Activated CD4-positive, CD25-positive, alpha-beta regulatory T cell treated with anti-CD3 and anti-CD28 coated beads, Interleukin-2, amount 50 U/mL, for 24 hours (primary cell): ENCODE results near the gene PRKCD.
A peak's percentile ranks its signal among the peaks of the same experiment; 100 is the strongest.

Experiments
- ATAC-seq, 2 donors: fragments of 150-1000 bp; cut with Tn5 transposase; one replicate each; pipeline ENCODE4 v1.10.0; 2021; ENCODE audit warnings: mild to moderate bottlenecking in 1 of 2, moderate library complexity in 1 of 2

The PRKCD gene

GRCh38 chr3:53193466-53194209, 32.6 kb downstream of the PRKCD start:
- ATAC-seq = no peak

GRCh38 chr3:53194210-53195065, 33.4 kb downstream of the PRKCD start:
- ATAC-seq = no peak

DNA sequence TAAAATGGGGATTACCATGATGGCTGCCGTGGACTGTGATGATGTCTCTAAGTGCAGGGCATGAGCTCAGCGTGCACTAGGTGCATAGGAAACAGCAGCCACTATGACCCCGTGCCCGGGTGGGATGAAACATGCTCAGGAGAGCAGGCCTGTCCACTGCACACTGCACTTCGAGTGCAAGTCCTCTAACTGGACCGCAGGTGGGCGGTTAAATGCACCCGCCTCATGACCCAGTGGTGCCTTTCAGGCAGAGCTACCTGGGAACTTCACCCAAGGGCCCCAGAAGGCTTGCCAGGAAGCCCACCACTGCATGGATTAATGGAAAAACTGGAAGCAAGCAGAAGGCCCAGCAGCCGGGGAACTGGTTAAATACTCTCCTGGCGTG, 34.0 kb downstream of the PRKCD start:
- ATAC-seq = no peak

DNA sequence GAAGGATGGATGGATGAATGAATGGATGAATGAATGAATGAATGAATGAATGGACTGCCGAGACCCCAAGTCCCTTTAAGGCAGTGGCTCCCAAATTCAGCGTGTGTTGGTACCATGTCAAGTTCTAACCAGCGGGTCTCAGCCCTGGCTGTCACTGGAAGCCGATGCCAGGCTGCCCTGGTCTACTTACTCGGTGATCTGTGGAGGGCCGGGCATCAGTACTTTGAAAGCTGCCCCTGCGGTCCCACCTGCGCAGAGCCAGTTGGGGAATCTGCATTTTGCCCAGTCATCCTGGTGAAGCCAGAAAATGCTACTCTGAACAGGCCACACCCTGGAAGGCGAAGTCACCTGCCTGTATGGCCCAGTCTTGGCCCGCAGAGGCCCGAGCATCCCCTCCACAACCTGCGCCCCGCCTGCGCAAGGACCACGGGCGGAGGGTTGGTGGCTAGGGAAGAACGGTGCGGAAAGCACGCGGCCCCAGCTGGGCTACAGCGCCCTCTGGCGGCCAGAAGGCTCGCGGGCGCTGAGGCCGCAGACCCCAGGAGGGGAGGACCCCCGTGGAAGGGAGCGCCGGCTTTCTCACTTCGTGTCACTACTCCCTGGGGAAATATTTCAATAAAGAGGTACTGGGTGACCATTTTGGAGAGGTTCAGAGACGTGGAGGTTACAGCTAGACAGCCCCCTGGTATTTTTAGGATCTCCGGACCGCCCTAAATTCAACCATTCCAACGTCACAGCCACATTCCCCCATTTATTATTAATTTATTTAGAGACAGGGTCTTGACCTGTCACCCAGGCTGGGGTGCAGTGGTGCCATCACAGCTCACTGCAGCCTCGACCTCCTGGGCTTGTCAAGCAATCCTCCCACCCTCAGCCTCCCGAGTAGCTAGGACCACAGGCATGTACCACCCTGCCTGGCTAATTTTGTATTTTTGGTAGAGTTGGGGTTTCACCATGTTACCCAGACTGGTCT, 34.9 kb downstream of the PRKCD start:
- peak; percentile 69 to 74 for ATAC-seq

GRCh38 chr3:53196575-53197407, 35.8 kb downstream of the PRKCD start:
- peak; percentile 30 to 46 for ATAC-seq

- no peak for ATAC-seq
Observed at GRCh38 chr3:53198256-53198977, 37.4 kb downstream of the PRKCD start.

- ATAC-seq = no peak
Observed at GRCh38 chr3:53198996-53199395, 38.0 kb downstream of the PRKCD start.

DNA sequence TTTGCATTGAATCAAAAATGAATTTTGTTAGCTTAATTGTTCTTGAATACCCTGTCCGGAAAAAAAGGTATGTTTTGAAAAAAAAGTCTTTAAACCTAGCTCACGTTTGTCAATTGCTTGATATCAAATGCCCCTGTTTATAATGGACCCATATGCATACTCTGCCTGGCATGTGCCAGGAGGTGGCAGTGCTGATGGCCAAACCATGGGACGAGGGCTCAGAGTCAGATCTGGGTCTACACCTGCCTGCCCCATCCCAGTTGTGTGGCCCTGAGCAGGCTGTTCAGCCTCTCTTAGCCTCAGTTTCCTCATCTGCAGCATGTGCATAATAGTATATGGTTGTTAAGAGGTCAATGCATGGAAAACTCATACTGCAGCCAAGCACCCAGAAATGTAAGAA, 38.8 kb downstream of the PRKCD start:
- ATAC-seq = no peak

DNA sequence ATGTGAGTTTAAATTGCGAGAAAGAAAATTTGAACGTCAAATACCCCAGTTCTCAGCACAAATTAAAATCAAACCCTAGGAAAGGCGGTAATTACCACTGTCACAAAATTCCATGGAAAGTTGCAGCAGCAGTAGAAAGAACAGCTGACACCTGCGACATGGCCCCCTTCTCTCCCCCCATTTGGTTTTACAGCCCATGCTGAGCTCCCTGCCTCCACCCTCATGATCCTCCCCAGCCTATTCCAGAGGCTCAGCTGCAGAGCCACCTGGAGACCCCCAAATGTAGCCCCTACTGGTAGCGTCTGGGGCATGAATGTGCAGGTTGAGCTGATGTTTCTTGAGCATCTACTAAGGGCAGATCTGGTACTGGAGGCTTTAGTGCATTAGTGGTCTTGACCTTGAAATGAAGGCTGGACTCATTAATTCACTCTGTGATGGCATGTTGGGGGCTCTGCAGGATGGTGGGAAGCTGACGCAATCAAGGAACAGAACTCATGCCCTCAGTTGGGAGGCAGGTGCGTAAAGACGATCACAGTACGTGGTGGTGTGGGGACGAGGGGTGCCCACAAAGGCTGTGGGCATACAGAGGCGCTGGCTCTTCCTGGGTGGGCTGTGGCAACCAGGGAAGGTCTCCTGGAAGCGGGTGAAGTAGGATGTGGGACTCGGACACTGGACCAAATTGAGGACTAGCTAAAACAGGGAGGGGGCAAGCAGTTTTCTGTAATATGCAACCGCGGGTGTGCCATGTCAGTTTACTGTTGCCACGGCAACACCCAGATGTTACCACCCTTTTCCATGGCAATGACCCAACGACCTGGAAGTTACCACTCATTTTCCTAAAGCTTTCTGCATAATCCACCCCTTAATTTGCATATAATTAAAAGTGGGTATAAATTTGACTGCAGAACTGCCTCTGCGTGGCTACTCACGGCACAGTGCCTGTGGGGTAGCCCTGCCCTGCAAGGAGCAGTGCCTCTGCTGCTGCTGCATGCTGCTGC, 39.8 kb downstream of the PRKCD start:
- ATAC-seq = no peak

- no peak for ATAC-seq
Observed at GRCh38 chr3:53202331-53203015, 41.5 kb downstream of the PRKCD start.

GRCh38 chr3:53211706-53212702, 51.0 kb downstream of the PRKCD start:
- ATAC-seq = no peak

GRCh38 chr3:53213276-53213675, 52.3 kb downstream of the PRKCD start:
- no peak for ATAC-seq

- no peak for ATAC-seq
Observed at GRCh38 chr3:53215816-53216215, 54.8 kb downstream of the PRKCD start.

DNA sequence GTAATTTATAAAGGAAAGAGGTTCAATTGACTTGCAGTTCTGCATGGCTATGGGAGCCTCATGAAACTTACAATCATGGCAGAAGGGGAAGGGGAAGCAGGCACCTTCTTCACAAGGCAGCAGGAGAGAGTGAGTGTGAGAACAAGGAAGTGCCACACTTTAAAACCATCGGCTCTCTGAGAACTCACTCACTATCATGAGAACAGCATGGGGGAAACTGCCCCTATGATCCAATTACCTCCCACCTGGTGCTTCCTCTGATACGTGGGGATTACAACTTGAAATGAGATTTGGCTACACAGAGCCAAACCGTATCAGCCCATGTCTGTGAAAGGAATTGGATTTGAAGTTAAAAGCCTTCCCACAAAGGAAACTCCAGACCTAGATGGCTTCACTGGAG, 55.7 kb downstream of the PRKCD start:
- no peak for ATAC-seq

DNA sequence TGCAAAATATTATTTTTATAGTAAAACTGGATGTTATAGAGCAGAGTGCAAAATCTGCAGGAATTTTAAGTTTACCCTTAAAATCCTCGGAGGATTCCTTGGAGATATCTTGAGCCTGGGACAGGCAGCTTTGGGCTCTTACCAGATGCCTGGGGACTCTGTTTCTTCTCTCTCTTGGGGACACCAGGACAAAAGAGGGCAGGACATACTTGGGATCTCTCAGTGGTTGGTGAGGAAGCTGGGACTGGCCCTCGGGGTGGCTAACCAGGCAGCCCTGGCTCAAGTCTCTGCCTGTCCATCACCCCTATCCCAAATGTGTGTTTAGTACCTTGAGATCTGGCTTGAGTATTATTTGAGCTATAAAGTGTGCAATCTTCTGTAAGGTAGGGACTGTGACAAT, 56.2 kb downstream of the PRKCD start:
- ATAC-seq = no peak

- no peak for ATAC-seq
Observed at GRCh38 chr3:53218131-53218530, 57.1 kb downstream of the PRKCD start.

DNA sequence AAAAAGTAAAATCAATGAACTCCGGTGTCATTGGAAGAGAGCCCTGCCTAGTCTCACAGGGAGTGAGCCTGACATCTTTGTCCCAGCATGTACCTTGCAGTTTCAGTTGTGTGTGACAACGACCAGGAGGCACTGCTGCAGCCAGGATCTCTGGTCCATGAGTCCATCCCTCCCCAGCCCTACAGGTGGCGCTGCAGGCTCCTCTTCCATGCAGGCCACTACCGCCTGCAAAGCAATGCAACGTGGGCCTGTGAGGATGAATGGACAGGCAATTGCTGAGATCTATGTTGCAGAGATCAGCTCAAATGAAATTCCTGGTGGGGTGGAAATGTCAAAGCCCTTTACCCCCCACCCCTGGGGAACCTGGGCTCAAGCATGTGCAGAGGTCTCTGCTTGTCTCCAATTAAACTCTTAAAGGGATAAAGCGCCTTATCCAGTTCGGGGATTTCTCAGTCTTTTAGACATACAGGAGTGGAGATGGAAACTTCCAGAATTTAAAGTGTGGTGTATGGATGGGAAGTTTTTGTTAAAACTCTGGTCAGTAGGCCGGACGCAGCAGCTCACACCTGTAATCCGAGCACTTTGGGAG, 59.0 kb downstream of the PRKCD start:
- ATAC-seq = peak; percentile 82 to 83

DNA sequence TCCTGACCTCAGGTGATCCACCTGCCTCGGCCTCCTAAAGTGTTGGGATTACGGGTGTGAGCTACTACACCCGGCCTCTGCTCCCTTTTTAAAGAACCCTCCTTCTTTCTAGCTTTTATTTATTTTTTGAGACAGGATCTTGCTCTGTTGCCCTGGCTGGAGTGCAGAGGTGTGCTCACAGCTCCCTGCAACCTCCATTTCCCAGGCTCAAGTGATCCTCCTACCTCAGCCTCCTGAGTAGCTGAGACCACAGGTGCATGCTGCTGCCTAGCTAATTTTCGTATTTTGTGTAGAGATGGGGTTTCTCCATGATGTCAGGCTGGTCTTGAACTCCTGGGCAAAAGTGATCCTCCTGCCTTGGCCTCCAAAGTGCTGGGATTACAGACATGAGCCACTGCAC, 60.3 kb downstream of the PRKCD start:
- no peak for ATAC-seq
